Stimulated activated CD8-positive, alpha-beta memory T cell treated with anti-CD3 and anti-CD28 coated beads, Interleukin-15, amount 100 ng/mL, for 24 hours (primary cell): ENCODE measurements around the gene PCDHGC5.

Source experiments
- DNase-seq: peaks from one replicate; pipeline ENCODE4 v3.0.0-alpha.2; 2020; ENCODE audit warnings: low read depth

The PCDHGC5 gene

GRCh38 chr5:141529873-141530272 is 41.0 kb downstream of the PCDHGC5 start:
- DNase-seq = no peak

GRCh38 chr5:141532726-141533125 is 43.8 kb downstream of the PCDHGC5 start:
- no peak for DNase-seq

- no peak for DNase-seq
Observed at GRCh38 chr5:141533897-141534296, 45.0 kb downstream of the PCDHGC5 start.

- no peak for DNase-seq
Observed at GRCh38 chr5:141534492-141535213, 45.8 kb downstream of the PCDHGC5 start.
